NCI-H510A treated with DMSO at 0.1 percent for 48 hours (cell line): ENCODE measurements around the gene LARGE1.
A peak's percentile ranks its signal among the peaks of the same experiment; 100 is the strongest.

Experiments
- DNase-seq: peaks from one replicate; lab custom pipeline; 2025; lab: John Stamatoyannopoulos, UW

The LARGE1 gene

GRCh38 chr22:33591946-33592345 lies 328.3 kb downstream of the LARGE1 start:
- DNase-seq = no peak

- no peak for DNase-seq
These were observed 331.0 kb downstream of the LARGE1 start for GRCh38 chr22:33589297-33589696.

GRCh38 chr22:33588860-33589259 lies 331.4 kb downstream of the LARGE1 start:
- no peak for DNase-seq

GRCh38 chr22:33584152-33584551 lies 336.1 kb downstream of the LARGE1 start:
- no peak for DNase-seq

- no peak for DNase-seq
These were observed 337.4 kb downstream of the LARGE1 start for GRCh38 chr22:33582822-33583400.

- DNase-seq = no peak
These were observed 340.0 kb downstream of the LARGE1 start for GRCh38 chr22:33580310-33580709.

GRCh38 chr22:33579448-33580093 lies 340.7 kb downstream of the LARGE1 start:
- peak; percentile 20 for DNase-seq

- DNase-seq = no peak
These were observed 341.5 kb downstream of the LARGE1 start for GRCh38 chr22:33578752-33579151.

- no peak for DNase-seq
These were observed 342.3 kb downstream of the LARGE1 start for GRCh38 chr22:33577862-33578411.

- no peak for DNase-seq
These were observed 344.1 kb downstream of the LARGE1 start for GRCh38 chr22:33576205-33576604.

GRCh38 chr22:33575771-33576170 lies 344.5 kb downstream of the LARGE1 start:
- DNase-seq = no peak

- no peak for DNase-seq
These were observed 345.2 kb downstream of the LARGE1 start for GRCh38 chr22:33575041-33575440.

- DNase-seq = no peak
These were observed 346.8 kb downstream of the LARGE1 start for GRCh38 chr22:33573479-33573878.

- no peak for DNase-seq
These were observed 348.2 kb downstream of the LARGE1 start for GRCh38 chr22:33572086-33572485.

- no peak for DNase-seq
These were observed 350.2 kb downstream of the LARGE1 start for GRCh38 chr22:33570110-33570509.

GRCh38 chr22:33569559-33569958 lies 350.7 kb downstream of the LARGE1 start:
- no peak for DNase-seq

- DNase-seq = no peak
These were observed 351.3 kb downstream of the LARGE1 start for GRCh38 chr22:33569018-33569417.

GRCh38 chr22:33566495-33566894 lies 353.8 kb downstream of the LARGE1 start:
- peak; percentile 27 for DNase-seq

- peak; percentile 95 for DNase-seq
These were observed 354.7 kb downstream of the LARGE1 start for GRCh38 chr22:33565580-33565995.

GRCh38 chr22:33564683-33565082 lies 355.6 kb downstream of the LARGE1 start:
- peak; percentile 11 for DNase-seq

GRCh38 chr22:33563220-33563964 lies 356.9 kb downstream of the LARGE1 start:
- peak; percentile 28 for DNase-seq

- DNase-seq = peak; percentile 36
These were observed 357.8 kb downstream of the LARGE1 start for GRCh38 chr22:33562501-33562900.
